ENCODE measurements around the gene UBE2H. TPM values are rescaled to one million over a fixed set of nuclear protein-coding genes. Genes with fewer than 3 reads are reported as not detected.

UBE2H gene
- total RNA-seq, 1 experiment from 2014 or later, result 128 TPM

- Mint-ChIP-seq H3K27me3 (ENCODE audit: insufficient read depth, unreplicated experiment) (no peaks in the 10 kb centered on the region), H3K4me3 (ENCODE audit: unreplicated experiment) (no peak overlapping the region), H3K9me3 (ENCODE audit: unreplicated experiment) (no peaks in the 10 kb centered on the region), H3K27ac (ENCODE audit: low read depth, unreplicated experiment) (no peak overlapping the region), H3K36me3 (ENCODE audit: insufficient read depth, unreplicated experiment) (peaks cover 34% of the 10 kb centered on the region), H3K4me1 (ENCODE audit: insufficient read depth, unreplicated experiment) (no peaks in the 10 kb centered on the region)
- no TSS peak for BruUV-seq (replicated peaks)
- no peak for TF ChIP-seq CTCF (IDR thresholded peaks at IDR 0.05; ENCODE audit: unreplicated experiment)
- no peak for DNase-seq (ENCODE audit: unreplicated experiment)
- intact Hi-C loops (cut with micrococcal nuclease), result no loop called here
- CTCF ChIA-PET, result interaction anchor here (0.5 to 6.3 kb wide), 8 partner anchors 11 to 398 kb away, joined by 3 to 47 read pairs (median 4); no protein-coding TSS in a partner anchor
- POLR2A ChIA-PET, result interaction anchor here (0.5 to 9.6 kb wide), 35 partner anchors 9 to 1011 kb away, joined by 3 to 187 read pairs (median 7); partner anchors contain the start of gene KLHDC10
Observed at GRCh38 chr7:129948338-129948737, 4.4 kb downstream of the UBE2H start.

- POLR2A ChIA-PET, result interaction anchor here (0.6 to 9.6 kb wide), 12 partner anchors 9 to 971 kb away, joined by 3 to 187 read pairs (median 10); no protein-coding TSS in a partner anchor
- no TSS peak for BruUV-seq (replicated peaks)
- CTCF ChIA-PET, result interaction anchor here (0.6 to 6.3 kb wide), 4 partner anchors 9 to 399 kb away, joined by 3 to 47 read pairs (median 11); no protein-coding TSS in a partner anchor
- Mint-ChIP-seq H3K4me3 (ENCODE audit: unreplicated experiment) (no peak overlapping the region), H3K36me3 (ENCODE audit: insufficient read depth, unreplicated experiment) (peaks cover 35% of the 10 kb centered on the region), H3K4me1 (ENCODE audit: insufficient read depth, unreplicated experiment) (no peaks in the 10 kb centered on the region), H3K27me3 (ENCODE audit: insufficient read depth, unreplicated experiment) (no peaks in the 10 kb centered on the region), H3K9me3 (ENCODE audit: unreplicated experiment) (no peaks in the 10 kb centered on the region), H3K27ac (ENCODE audit: low read depth, unreplicated experiment) (no peak overlapping the region)
- no peak for DNase-seq (ENCODE audit: unreplicated experiment)
- intact Hi-C loops (cut with micrococcal nuclease), result no loop called here
- TF ChIP-seq CTCF (IDR thresholded peaks at IDR 0.05; ENCODE audit: unreplicated experiment), result no peak
Observed at GRCh38 chr7:129947701-129948100, 5.1 kb downstream of the UBE2H start.

GRCh38 chr7:129947049-129947448, 5.7 kb downstream of the UBE2H start:
- intact Hi-C loops (cut with micrococcal nuclease), result no loop called here
- no peak for DNase-seq (ENCODE audit: unreplicated experiment)
- H3K4me1 Mint-ChIP-seq (ENCODE audit: insufficient read depth, unreplicated experiment), result no peaks in the 10 kb centered on the region
- no peaks in the 10 kb centered on the region for H3K27me3 Mint-ChIP-seq (ENCODE audit: insufficient read depth, unreplicated experiment)
- H3K27ac Mint-ChIP-seq (ENCODE audit: low read depth, unreplicated experiment), result no peak overlapping the region
- H3K4me3 Mint-ChIP-seq (ENCODE audit: unreplicated experiment), result no peak overlapping the region
- BruUV-seq (replicated peaks), result no TSS peak
- ChIA-PET CTCF (interaction anchor here (1.0 to 6.3 kb wide), 2 partner anchors 9 to 63 kb away, joined by 4 to 47 read pairs; no protein-coding TSS in a partner anchor), POLR2A (interaction anchor here (0.6 to 9.6 kb wide), 8 partner anchors 10 to 971 kb away, joined by 3 to 187 read pairs (median 4); no protein-coding TSS in a partner anchor)
- H3K36me3 Mint-ChIP-seq (ENCODE audit: insufficient read depth, unreplicated experiment), result peaks cover 38% of the 10 kb centered on the region
- no peaks in the 10 kb centered on the region for H3K9me3 Mint-ChIP-seq (ENCODE audit: unreplicated experiment)
- TF ChIP-seq CTCF (IDR thresholded peaks at IDR 0.05; ENCODE audit: unreplicated experiment), result no peak

- ChIA-PET POLR2A (interaction anchor here (0.7 to 9.6 kb wide), 5 partner anchors 12 to 70 kb away, joined by 3 to 187 read pairs (median 4); no protein-coding TSS in a partner anchor), CTCF (no interaction called here)
- H3K4me3 Mint-ChIP-seq (ENCODE audit: unreplicated experiment), result no peak overlapping the region
- no peaks in the 10 kb centered on the region for H3K4me1 Mint-ChIP-seq (ENCODE audit: insufficient read depth, unreplicated experiment)
- H3K9me3 Mint-ChIP-seq (ENCODE audit: unreplicated experiment), result no peaks in the 10 kb centered on the region
- DNase-seq (ENCODE audit: unreplicated experiment), result no peak
- H3K27ac Mint-ChIP-seq (ENCODE audit: low read depth, unreplicated experiment), result no peak overlapping the region
- intact Hi-C loops (cut with micrococcal nuclease), result no loop called here
- H3K27me3 Mint-ChIP-seq (ENCODE audit: insufficient read depth, unreplicated experiment), result no peaks in the 10 kb centered on the region
- peaks cover 38% of the 10 kb centered on the region for H3K36me3 Mint-ChIP-seq (ENCODE audit: insufficient read depth, unreplicated experiment)
- BruUV-seq (replicated peaks), result no TSS peak
- no peak for TF ChIP-seq CTCF (IDR thresholded peaks at IDR 0.05; ENCODE audit: unreplicated experiment)
Observed at GRCh38 chr7:129946282-129946681, 6.5 kb downstream of the UBE2H start.
